ENCODE data around the gene IFNL2.

IFNL2 gene

GRCh38 chr19:39318690-39319089 is 50.5 kb downstream of the IFNL2 start:
- DNase-seq = no peak

DNA sequence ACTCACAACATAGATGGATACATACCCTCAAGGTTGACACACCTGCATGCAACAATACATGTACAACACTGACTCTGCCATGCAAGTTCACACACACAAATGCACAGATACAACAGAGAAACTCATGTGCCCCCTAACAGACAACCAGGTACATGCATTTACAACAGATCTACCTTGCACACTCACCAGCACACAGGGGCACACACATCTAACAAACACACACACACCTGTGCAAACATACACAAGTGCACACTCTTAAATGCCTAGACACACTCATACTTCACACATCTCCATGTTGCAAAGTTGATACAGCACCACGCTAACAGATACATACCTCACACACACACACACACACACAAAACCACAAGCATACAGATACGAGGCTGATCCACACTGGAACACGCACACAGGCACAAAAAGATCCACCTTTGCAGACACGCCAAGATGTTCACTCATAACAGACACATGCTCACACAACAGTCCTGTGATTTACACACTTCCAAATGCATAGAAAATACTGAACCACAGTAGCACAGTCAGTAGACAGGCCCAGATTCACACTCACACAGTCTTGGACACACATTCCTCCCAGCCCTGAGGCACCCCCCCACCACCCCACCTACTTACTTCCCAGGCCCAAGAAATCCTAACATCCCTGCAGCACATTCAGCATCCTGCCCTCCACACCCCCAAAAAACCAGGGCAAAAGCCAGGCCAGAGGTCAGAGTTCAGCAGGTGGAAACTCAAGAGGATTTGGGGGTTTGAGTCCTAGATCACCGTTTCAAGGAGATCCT is 51.1 kb downstream of the IFNL2 start:
- DNase-seq = no peak

Data from NCI-H748 treated with DMSO at 0.1 percent for 48 hours (cell line).